ENCODE results near the gene MINPP1. TPM values are rescaled to one million over a fixed set of nuclear protein-coding genes. Genes with fewer than 3 reads are reported as not detected.

Gene MINPP1
- total RNA-seq, 1 experiment from 2014 or later = 24.8 TPM

DNA sequence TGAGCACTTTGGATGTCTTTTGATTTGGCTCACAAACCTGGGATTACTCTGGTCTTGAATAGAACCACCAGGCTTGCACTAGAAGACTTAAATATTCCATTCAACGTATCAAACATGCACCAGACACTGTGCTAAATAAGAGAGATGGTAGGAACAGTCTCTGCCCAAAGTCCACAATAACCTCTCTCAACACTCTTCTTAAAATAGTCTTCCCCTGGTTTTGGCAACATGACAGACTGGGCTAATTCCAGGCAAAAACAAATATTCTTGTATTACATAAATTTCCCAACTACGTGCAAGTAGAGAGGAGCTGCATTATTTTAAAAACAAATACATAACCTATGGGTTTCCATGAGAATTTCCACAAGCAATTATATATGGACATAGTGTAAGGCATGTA is 90.2 kb downstream of the MINPP1 start:
- Histone ChIP-seq H3K4me3 (ENCODE audit: low read depth, low read length) (no peak overlapping the region), H3K9me3 (no peaks in the 10 kb centered on the region), H3K36me3 (ENCODE audit: control insufficient read depth, insufficient read depth, low read length) (no peaks in the 10 kb centered on the region), H3K27me3 (replicated peaks; ENCODE audit: control insufficient read depth, insufficient read depth, low read length) (no peaks in the 10 kb centered on the region), H3K4me1 (peaks cover 3% of the 10 kb centered on the region; the same call in 1 of the 2 replicates)
- Mint-ChIP-seq H3K4me1 (ENCODE audit: low read depth, unreplicated experiment) (peaks cover 7% of the 10 kb centered on the region), H3K27ac (ENCODE audit: unreplicated experiment) (no peak overlapping the region), H3K27me3 (ENCODE audit: insufficient read depth, unreplicated experiment) (no peaks in the 10 kb centered on the region), H3K4me3 (ENCODE audit: unreplicated experiment) (no peak overlapping the region), H3K9me3 (ENCODE audit: unreplicated experiment) (no peaks in the 10 kb centered on the region), H3K36me3 (ENCODE audit: insufficient read depth, unreplicated experiment) (no peaks in the 10 kb centered on the region)
- ChIA-PET CTCF (no interaction called here), POLR2A (no interaction called here)
- TF ChIP-seq CTCF (IDR thresholded peaks at IDR 0.05; ENCODE audit: insufficient read depth in 1 of 2, low read depth in 1 of 2, low read length in 1 of 2, severe bottlenecking in 1 of 2, unreplicated experiment in 1 of 2) = no peak
- intact Hi-C loops (cut with micrococcal nuclease; ENCODE audit: unreplicated experiment) = no loop called here
- no TSS peak for BruUV-seq (replicated peaks)
- no peak for DNase-seq

DNA sequence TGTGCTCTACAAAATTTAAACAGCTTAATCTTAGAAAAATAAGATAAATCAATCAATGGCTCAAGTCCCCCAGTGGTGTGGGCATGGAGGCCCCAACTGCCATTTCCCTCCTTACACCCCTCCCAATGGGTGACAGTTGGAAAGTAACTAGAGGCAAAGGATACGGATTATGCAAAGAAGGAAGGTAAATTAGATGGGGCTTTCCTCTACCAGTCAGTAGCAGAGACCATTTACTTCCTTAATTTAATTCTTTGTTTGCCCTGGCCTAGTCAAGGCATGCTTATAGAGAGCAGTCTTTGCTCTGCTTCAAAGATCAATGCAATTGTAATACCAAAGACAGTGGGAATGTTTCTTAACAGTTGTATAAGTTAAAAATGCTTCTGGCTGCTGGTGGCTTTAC is 91.7 kb downstream of the MINPP1 start:
- H3K27me3 Mint-ChIP-seq (ENCODE audit: insufficient read depth, unreplicated experiment) = no peaks in the 10 kb centered on the region
- intact Hi-C loops (cut with micrococcal nuclease; ENCODE audit: unreplicated experiment) = no loop called here
- no peaks in the 10 kb centered on the region for H3K36me3 ChIP-seq (ENCODE audit: control insufficient read depth, insufficient read depth, low read length)
- no peaks in the 10 kb centered on the region for H3K36me3 Mint-ChIP-seq (ENCODE audit: insufficient read depth, unreplicated experiment)
- BruUV-seq (replicated peaks) = no TSS peak
- ChIA-PET POLR2A (no interaction called here), CTCF (no interaction called here)
- H3K4me1 ChIP-seq = no peaks in the 10 kb centered on the region
- H3K27me3 ChIP-seq (replicated peaks; ENCODE audit: control insufficient read depth, insufficient read depth, low read length) = no peaks in the 10 kb centered on the region
- TF ChIP-seq CTCF (IDR thresholded peaks at IDR 0.05; ENCODE audit: insufficient read depth in 1 of 2, low read depth in 1 of 2, low read length in 1 of 2, severe bottlenecking in 1 of 2, unreplicated experiment in 1 of 2) = no peak
- peaks cover 4% of the 10 kb centered on the region for H3K4me1 Mint-ChIP-seq (ENCODE audit: low read depth, unreplicated experiment)
- H3K4me3 ChIP-seq (ENCODE audit: low read depth, low read length) = no peak overlapping the region
- H3K27ac Mint-ChIP-seq (ENCODE audit: unreplicated experiment) = no peak overlapping the region
- DNase-seq = no peak
- no peaks in the 10 kb centered on the region for H3K9me3 Mint-ChIP-seq (ENCODE audit: unreplicated experiment)
- no peak overlapping the region for H3K4me3 Mint-ChIP-seq (ENCODE audit: unreplicated experiment)
- H3K9me3 ChIP-seq = no peaks in the 10 kb centered on the region

DNA sequence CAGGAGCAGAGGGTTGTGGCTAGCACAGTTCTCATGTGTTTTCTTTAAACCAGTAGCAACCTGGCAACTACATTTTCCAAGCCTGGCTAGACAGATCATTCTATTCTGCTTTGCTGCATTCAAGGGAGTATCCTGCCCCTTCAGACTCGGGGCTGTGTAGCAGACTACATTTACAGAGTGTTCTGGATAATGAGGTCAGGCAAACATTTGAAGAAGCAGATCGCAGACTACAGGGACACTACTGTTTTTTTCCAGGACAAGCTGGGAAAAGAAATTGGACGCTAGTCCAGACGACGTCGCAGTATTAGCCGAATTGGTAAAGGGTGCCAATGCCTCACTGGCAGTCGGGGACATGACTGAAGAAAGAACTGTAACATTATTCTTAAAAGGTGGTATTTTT is 94.0 kb downstream of the MINPP1 start:
- Mint-ChIP-seq H3K36me3 (ENCODE audit: insufficient read depth, unreplicated experiment) (no peaks in the 10 kb centered on the region), H3K4me3 (ENCODE audit: unreplicated experiment) (no peak overlapping the region)
- CTCF ChIA-PET = no interaction called here

More for the DNA sequence above, 94.0 kb downstream of the MINPP1 start:
- H3K27me3 ChIP-seq (replicated peaks; ENCODE audit: control insufficient read depth, insufficient read depth, low read length) = no peaks in the 10 kb centered on the region
- H3K4me3 ChIP-seq (ENCODE audit: low read depth, low read length) = no peak overlapping the region
- intact Hi-C loops (cut with micrococcal nuclease; ENCODE audit: unreplicated experiment) = no loop called here
- TF ChIP-seq CTCF (IDR thresholded peaks at IDR 0.05; ENCODE audit: insufficient read depth in 1 of 2, low read depth in 1 of 2, low read length in 1 of 2, severe bottlenecking in 1 of 2, unreplicated experiment in 1 of 2) = no peak
- H3K9me3 Mint-ChIP-seq (ENCODE audit: unreplicated experiment) = no peaks in the 10 kb centered on the region
- no TSS peak for BruUV-seq (replicated peaks)
- no peaks in the 10 kb centered on the region for H3K4me1 Mint-ChIP-seq (ENCODE audit: low read depth, unreplicated experiment)
- H3K9me3 ChIP-seq = no peaks in the 10 kb centered on the region
- no peaks in the 10 kb centered on the region for H3K27me3 Mint-ChIP-seq (ENCODE audit: insufficient read depth, unreplicated experiment)
- H3K27ac Mint-ChIP-seq (ENCODE audit: unreplicated experiment) = no peak overlapping the region
- H3K36me3 ChIP-seq (ENCODE audit: control insufficient read depth, insufficient read depth, low read length) = no peaks in the 10 kb centered on the region
- H3K4me1 ChIP-seq = no peaks in the 10 kb centered on the region
- no peak for DNase-seq
- POLR2A ChIA-PET = no interaction called here

All from Caco-2 (cell line).